Measurements from ENCODE around the gene ODAD3.

DNA sequence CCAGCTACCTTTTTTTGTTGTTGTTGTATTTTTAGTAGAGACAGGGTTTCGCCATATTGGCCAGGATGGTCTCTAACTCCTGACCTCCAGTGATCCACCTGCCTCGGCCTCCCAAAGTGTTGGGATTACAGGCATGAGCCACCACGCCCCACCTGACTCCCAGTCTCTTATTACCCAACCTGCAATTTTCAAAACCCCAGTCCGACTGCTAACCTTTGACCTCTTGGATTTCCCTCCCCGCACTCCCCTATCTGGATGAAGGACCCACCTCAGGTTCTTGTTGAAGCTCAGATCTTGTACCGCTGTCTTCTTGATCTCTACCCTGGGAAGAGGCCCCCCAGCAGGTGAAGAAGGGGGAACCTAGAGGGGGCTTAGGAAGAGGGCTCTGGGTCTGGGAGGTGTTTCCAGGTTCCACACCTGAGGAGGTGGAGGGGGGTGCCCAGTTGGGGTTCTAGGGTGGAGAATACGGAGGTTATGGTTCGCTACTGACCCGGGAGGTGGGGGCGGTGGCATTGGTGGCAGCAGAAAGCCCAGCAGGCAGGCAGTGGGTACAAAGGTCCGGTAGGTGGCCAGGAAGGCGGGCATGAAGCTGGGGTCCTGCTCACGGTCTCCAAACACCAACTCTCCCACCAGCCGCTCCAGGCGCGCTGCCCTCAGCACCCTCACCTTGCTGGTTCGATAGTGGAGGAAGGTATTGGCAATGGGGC is 18.4 kb downstream of the ODAD3 start:
- TF ChIP-seq, protein P1, sequence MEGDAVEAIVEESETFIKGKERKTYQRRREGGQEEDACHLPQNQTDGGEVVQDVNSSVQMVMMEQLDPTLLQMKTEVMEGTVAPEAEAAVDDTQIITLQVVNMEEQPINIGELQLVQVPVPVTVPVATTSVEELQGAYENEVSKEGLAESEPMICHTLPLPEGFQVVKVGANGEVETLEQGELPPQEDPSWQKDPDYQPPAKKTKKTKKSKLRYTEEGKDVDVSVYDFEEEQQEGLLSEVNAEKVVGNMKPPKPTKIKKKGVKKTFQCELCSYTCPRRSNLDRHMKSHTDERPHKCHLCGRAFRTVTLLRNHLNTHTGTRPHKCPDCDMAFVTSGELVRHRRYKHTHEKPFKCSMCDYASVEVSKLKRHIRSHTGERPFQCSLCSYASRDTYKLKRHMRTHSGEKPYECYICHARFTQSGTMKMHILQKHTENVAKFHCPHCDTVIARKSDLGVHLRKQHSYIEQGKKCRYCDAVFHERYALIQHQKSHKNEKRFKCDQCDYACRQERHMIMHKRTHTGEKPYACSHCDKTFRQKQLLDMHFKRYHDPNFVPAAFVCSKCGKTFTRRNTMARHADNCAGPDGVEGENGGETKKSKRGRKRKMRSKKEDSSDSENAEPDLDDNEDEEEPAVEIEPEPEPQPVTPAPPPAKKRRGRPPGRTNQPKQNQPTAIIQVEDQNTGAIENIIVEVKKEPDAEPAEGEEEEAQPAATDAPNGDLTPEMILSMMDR (IDR thresholded peaks at IDR 0.05; ENCODE audit: insufficient read depth, low read length), result no peak
- TF ChIP-seq POLR2AphosphoS5 (IDR thresholded peaks at IDR 0.05; ENCODE audit: low read depth) (no peak), SPI1 (IDR thresholded peaks at IDR 0.05; ENCODE audit: borderline replicate concordance, low read depth) (no peak)
- TF ChIP-seq, protein P2, sequence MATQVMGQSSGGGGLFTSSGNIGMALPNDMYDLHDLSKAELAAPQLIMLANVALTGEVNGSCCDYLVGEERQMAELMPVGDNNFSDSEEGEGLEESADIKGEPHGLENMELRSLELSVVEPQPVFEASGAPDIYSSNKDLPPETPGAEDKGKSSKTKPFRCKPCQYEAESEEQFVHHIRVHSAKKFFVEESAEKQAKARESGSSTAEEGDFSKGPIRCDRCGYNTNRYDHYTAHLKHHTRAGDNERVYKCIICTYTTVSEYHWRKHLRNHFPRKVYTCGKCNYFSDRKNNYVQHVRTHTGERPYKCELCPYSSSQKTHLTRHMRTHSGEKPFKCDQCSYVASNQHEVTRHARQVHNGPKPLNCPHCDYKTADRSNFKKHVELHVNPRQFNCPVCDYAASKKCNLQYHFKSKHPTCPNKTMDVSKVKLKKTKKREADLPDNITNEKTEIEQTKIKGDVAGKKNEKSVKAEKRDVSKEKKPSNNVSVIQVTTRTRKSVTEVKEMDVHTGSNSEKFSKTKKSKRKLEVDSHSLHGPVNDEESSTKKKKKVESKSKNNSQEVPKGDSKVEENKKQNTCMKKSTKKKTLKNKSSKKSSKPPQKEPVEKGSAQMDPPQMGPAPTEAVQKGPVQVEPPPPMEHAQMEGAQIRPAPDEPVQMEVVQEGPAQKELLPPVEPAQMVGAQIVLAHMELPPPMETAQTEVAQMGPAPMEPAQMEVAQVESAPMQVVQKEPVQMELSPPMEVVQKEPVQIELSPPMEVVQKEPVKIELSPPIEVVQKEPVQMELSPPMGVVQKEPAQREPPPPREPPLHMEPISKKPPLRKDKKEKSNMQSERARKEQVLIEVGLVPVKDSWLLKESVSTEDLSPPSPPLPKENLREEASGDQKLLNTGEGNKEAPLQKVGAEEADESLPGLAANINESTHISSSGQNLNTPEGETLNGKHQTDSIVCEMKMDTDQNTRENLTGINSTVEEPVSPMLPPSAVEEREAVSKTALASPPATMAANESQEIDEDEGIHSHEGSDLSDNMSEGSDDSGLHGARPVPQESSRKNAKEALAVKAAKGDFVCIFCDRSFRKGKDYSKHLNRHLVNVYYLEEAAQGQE (IDR thresholded peaks at IDR 0.05; ENCODE audit: insufficient replicate concordance, low read depth), result no peak

All from HL-60 (cell line).